HG03558 (cell line): ENCODE results near the gene SIPA1L2.

Source experiments
- ATAC-seq: cut with Tn5 transposase; IDR thresholded peaks from one replicate; pipeline ENCODE4 v1.9.1; 2021; ENCODE audit warnings: moderate number of reproducible peaks; ENCODE audit not compliant: unreplicated experiment; ENCODE audit errors: extremely low read depth

The SIPA1L2 gene

DNA sequence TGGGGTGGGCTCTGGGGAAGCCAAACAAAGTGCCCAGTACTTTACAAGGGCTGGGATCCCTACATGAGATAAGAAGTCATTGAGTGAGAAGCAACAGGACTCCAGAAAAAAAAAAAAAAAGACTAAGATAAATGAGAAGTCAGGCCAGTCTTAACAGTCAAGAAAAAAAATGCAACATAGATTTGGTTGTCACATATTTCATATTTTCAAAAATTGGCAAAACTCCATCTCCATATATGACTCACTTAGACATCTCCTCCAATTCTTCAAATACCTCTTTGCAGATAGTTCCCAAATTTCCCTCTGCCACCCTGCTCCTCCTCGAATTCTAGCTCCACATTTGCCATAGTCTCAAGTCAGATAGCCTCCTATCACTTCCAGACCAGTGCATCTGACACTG is 20.9 kb upstream of the SIPA1L2 start:
- ATAC-seq: no peak

DNA sequence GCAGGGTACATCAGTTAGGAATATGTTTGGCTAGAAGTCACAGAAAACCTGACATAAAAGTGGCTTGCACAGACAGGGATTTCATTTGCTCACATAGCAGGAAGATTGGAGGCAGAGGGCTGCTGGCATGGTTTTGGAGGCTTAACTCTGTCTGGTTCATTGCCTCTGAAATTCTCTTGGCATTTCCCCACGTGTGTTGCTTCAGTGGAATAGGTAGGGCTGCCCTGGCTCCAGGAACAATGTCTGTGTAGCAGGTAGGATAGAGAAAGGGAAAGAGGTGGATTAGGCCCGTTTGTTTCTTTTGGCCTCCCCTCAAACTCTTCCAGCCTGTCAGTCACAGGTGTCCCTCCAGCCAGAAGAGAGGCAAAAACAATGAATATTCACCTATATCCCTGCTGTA is 20.5 kb upstream of the SIPA1L2 start:
- no peak for ATAC-seq

DNA sequence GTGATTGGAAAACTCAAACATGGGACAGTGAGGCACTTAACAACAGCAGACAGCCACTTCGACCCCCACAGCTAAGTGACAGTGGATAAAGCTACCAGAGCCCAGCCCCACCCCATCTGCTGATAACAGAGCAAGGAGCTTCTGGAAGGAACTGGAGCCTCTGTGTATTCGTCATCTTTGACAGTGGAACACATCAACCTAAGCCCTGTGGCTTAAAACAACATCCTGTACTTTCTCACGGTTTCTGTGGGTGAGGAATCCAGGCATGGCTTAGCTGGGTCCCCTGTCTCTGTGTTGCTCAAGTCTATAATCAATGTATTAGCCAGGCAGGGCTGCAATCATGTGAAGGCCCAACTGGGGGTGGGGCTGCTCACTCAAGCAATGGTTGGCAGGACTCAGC is 18.4 kb upstream of the SIPA1L2 start:
- ATAC-seq: no peak

DNA sequence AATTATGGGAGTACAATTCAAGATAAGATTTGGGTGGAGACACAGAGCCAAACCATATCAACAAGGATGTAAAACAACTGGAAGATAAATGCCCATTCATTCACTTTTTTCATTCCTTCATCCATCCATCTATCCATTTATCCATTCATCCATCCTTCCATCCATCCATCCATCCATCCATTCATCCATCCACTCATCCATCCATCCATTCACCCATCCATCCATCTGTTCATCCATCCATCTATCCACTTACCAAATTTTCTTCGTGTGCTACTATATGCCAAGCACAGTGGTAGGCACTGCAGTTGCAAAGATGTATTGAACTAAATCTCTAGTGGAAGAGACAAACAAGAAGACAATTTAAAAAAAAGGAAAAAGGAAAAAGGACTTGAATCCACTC is 14.3 kb upstream of the SIPA1L2 start:
- ATAC-seq: no peak

DNA sequence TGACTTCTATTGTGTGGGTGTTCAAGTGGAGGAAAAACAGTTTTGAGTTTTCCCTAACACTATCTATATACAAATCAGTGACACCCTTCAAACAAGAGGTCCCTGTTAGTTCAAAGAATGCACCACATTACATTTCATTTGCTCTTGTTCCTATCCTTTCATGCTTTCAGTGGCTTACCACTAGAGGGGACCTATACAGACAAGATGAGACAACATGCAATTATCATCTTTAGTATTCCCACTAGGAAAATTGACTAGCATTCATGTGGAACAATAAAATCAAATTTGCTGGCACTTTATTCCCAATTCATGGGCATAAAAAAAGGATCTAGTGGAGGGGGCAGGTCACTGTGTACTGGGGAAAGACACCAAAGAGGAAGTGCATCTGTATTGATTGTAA is 13.3 kb upstream of the SIPA1L2 start:
- no peak for ATAC-seq

DNA sequence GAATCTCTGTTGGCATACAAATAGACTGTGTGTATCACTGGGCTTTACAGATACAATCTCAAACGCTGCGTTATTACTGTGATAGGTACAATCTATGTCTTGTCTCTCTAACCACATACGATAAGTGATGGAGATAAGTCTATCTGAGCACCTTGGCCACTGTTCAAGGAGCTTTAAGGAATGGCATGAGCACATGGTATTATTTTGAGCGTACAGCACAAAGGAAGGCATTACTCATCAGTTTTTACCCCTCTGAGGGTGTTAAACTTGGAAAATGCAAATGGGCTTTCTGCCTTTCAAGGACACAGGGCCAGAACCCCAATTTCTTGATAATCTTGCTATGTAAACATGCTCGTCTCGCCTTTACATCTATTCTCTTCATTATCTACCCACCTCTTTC is 11.6 kb upstream of the SIPA1L2 start:
- ATAC-seq: no peak

DNA sequence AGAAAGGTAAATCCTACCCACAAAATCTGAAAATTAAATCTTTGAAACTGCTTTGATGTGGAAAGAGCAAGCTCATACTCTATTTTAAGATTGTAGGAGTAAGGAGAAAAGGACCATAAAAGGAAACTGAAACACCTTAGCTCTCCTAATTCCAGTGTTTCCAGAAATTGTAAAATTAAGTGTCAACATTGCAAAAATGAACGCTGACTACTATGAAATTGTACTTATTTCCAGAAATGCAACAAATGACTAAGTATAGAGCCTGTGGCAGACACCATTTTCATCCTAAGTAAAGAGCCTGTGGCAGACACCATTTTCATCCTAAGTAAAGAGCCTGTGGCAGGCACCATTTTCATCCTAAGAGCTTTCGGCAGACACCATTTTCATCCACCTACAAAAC is 6.9 kb upstream of the SIPA1L2 start:
- ATAC-seq: no peak

DNA sequence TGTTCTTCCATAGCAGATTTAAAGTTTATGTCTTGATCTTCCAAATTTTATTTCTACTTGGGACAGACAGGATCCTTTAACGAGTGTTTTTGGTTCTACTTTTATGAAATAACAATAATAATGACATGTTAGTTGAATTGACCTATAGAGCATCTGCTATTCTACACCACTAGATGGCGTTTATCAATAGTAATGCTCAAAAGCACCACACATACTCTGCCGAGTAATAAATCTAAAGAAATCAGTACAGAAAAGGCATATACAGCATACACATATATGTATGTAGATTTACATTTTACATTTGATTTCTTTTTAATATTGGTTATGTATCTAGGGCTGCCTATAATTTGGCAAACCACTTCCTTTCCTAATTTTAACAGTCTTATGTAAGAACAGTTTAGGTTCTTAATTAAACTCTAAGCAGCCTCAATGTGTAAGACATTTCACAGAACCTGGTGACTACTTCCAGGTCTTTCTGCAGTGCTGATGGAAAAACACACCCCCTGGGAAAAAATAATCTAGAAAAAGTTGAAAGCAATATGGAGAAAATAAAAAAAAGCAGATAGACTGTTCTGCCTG is 5.9 kb upstream of the SIPA1L2 start:
- no peak for ATAC-seq

DNA sequence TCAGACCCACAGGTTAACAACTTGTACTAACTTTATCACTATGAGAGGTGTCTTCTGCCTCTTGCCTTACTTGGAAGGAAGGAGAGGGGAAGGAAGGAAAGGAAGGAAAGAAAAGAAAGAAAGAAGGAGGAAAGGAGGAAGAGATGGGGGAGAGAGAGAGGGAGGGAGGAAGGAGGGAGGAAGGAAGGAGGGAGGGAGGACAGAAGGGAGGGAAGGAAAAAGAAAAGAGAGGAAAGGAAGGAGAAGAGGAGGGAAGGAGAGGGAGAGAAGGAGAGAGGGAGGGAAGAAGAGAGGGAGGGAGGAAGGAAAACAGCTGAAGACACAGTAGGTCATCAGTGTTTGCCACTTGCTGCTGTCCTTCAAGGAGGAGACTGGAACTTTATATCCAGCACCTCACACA is 5.3 kb upstream of the SIPA1L2 start:
- ATAC-seq: no peak

DNA sequence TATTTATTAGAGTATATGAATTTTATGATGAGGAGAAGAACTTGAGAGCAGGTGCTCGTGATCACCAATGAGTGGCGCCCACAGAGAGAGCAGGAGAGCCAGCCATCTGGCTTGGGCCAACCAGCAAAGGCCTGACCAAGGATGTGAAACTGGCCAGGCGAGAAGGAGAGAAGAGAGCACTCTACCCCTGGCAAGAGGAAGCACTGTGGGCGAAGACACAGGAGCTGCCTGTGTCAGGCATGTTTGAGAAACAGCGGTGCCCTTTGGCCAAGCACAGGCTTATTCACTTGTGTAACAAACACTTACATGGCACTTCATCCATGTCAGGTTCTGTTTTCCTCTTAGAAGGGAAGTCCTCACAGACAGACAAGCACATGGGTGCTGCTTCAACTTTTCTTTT is 4.2 kb upstream of the SIPA1L2 start:
- no peak for ATAC-seq

DNA sequence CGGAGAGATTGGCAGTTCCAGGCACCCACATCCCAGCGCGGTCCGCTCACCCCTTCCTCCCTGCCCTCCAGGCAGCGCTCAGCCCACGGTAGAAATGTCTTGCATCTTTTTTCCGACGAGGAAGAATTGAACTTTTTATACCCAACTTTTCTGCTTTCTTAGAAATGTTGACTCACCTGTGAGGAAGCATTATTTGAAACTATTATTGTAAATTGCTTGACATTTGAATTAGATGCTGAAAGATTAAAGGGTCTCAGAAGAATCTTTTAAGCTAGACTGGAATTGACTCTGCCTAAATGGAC is 912 bp upstream of the SIPA1L2 start:
- no peak for ATAC-seq

DNA sequence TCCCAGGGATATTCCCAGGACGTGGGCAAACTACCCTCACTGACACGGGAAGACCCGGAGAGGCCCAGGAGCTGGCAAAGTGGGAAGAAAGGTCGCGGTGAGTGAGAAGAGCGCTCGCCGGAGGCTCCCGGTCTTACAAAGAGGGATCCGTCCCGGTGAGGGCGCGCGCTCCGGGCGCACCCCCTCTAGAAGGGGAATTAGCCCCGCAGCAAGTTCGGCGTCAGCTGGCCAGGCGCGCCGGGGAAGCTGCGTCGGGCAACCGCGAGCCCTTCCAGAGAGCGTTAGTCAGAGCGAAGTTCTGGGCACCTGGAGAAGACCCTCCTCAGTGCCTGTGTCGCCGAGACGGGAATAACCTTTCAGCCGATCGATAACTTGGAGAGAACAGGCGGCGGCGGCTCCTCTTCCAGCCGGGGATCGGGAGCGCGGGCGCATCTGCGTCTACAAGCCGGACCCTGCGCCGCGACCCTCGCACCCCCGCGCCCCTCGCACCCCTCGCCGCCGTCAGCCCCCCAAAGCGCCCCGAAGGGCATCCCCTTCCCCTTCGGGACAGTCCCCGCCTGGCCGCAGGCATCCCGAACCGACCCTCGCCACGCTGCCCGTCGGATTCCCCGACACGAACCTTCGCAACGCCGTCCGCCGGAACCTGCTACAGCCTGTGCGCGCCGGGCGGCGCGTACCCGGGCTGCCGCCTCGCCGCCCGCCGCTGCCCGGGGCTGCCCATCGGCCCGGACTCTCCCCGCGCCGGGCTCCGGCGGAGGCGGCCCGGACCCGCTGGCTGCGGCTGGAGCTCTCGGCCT is 485 bp downstream of the SIPA1L2 start:
- peak; percentile 18 for ATAC-seq

DNA sequence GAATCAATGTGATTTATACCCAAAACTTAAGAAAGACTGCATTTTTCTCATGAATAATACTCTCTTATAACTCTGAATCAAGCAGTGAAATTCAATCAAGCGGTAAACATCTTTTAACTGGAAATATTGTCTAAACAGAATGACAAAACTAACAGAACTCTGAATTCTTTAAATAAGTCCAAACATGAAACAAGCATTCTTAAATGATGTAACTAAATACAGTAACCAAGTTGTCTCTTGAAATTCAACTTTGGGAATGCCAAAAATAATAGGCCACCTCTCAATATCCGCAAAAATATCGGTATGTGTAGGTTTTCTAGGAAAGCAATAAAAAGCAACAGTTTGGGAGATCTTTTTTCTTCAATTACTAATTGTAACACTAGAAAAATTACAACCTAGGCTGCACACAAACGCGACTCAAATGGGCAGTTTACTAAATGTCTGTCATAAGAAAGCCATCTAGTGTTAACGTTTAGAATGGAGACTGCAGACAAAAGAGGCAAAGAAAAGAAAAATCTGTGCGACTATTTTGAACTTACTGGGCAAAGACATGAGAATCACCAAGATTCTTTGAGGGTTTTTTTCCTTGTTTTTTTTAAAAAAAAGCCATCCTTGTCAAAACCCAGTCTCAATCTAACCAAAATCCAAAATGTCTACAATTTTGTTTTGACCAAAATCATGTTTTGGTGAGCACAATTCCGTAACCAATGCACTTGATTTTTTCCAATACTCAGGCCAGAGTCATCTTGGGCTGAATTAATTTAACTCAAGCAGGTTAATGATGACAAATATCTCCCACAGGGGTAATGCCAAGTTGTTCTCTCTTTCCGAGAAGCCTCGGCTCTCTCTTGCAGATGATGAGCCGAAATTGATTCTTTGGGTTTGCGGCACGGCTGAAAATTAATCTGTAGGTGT is 1.3 kb downstream of the SIPA1L2 start:
- no peak for ATAC-seq

DNA sequence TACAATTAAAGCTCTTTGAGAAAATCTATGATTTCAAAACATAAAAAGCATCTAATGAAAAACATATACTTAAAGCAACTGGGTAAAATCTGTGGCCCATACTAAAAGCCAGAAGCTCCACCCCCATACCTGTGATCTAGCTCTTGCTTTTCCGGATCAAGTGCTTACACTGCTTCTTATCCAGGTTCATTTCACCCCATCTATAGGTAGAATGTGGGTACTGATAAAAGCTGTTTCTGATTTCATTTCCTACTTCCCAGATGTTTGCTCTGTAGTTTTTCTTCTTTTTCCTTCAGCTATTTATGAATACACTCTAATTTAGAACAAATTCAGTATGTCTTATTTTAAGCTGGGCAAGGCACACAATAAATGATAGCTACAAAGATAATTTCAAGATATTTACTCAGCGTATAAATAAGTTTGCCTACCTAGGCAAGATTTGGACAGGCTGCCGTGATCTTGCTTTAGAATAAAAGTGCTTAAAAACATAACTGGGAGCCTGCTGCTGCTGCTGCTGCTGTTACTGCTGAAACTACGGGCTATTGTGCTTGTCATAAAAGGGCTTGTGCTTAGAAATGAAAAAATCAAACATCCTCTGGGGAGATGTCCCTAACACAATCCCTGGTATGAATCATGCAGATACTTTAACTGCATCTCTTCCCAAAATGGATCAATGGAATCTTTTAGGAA is 2.1 kb downstream of the SIPA1L2 start:
- no peak for ATAC-seq

DNA sequence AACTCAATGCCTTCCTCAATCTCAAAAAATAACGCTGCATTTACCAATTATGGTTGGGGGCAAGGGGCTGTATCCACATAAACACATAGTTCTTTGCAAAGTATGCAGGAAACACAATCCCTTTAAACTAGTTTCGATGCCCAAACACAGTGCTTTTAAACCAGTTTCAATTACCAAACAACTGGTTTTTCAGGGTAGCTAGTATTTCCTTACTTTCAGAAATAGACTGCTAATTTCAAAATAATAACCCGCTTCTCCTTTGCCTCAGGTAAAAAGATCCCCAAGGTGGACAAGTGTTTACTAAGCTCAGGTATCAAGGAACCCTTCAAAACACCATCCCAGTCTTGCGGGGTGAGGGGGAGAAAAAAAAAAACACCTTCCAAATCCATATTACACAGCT is 2.8 kb downstream of the SIPA1L2 start:
- ATAC-seq: no peak

DNA sequence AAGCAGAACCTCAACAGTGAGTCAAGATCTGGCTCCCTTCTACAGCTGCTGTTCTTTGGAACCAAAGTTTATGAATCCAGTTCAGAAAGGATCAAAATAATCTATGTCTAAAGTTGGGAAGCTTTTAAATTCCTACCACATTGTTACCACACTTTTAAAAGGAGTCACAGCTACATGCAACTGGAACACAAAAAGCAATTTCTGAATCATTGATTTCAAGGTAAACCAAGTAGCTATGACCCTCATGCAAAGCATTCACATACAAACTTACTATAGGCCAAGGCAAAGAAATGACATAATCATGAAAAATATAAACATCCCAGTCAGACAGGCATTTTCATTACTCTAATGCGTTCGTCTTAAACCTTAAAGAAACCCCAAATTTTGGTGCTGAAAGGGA is 3.5 kb downstream of the SIPA1L2 start:
- no peak for ATAC-seq

DNA sequence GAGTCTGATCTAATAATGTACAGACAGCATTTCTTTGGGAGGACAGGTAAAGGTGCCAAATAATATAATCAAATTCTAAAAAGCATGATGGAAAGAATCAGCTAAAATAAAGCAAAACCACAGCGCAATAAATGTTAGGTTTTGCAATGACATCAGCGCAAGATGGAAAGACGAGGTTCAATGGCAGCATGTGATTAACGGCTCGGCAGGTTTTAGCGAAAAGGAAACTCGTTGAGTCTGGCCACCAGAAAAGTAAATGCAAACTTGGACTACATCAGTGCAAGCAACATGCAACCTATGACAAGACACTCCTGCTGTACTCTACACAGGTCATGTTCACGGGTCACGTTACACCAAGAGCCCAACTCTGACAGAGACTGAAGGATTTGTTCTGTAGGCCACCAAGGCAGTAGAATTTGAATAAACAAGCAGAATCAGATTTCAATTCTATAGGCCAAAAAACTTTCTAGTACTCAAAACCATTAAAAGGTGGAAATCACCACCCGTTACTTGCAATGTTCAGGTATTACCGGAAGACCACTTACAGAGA is 4.5 kb downstream of the SIPA1L2 start:
- ATAC-seq: no peak

DNA sequence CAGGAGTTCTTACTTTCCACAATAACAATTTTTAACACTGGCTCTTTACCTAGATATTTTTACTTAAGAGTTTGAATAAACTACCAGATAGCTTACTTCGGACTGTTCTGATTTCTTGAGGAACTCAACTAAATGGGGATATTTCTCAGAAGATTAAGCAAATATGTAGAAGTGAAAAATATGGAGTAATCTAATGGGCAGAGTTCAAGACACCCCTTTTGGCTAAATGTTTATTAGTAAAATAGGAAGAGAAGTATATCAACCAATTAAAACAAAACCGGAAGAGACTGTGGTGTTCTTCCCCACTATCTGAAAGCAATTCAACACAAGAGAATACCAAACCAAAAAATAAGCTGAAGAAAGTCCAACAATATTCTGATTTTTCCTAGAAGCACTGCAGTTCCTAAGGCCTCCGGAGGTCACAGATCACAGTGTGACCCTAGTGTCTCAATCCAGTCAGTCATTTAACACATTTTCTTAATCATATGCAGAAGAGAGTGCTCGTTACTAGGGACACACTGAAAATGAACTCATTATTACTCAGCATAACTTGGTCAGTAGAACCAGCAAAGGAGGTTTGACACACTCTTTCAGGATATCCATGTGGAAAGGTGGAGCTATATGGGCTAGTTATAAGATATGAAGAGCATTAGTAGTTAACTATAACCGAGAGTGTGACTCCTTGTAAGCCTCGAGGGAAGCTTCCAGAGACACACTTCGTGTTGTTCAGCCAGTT is 5.2 kb downstream of the SIPA1L2 start:
- ATAC-seq: no peak

DNA sequence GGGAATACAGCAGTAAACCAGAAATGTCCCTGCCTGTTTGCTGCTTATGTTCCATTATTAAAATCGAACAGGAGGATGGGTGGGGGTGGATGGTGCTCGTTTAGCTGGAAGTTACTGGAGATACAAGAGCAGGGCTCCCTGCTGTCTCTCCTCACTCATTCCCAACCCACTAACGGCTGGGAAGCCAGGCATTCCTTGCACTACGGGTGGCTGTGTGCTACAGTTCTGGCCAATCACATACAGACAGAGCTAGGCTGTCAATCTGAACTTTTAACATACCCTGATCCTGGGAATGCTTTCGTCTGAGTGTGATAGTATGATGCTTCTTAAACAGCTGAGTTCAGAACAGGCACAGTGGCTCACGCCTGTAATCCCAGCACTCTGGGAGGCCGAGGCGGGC is 7.0 kb downstream of the SIPA1L2 start:
- no peak for ATAC-seq

DNA sequence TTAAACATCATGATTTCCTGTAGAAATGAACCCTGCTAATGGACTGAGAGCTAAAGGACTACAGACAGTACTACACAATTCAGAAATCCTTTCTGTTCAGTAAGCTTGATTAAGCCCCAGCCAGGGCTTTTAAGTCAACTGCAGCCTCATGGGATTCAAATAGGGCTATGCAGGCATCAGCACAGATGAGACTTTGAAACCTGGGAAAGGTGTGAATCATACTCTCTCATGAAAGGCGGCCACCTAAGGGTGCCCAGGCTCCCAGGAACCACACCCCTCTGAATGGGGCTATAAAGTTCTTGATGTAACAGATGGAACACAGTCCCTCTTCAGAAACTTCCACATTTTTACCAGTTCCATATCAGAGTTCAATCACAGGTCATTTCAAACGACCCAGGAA is 7.6 kb downstream of the SIPA1L2 start:
- ATAC-seq: no peak
